Measurements from ENCODE around the gene FASLG.

The FASLG gene

GRCh38 chr1:172630056-172630818 lies 28.7 kb upstream of the FASLG start:
- DNase-seq (ENCODE audit: extremely low spot score) = no peak
- TF ChIP-seq CTCF (IDR thresholded peaks at IDR 0.05; ENCODE audit: control extremely low read depth, extremely low read depth, low read depth, missing control alignments) = no peak
- ChIA-PET POLR2A (no interaction called here), CTCF (interaction anchor here (1.3 kb wide), 1 partner anchor 12 kb away, joined by 3 read pairs; no protein-coding TSS in a partner anchor)

DNA sequence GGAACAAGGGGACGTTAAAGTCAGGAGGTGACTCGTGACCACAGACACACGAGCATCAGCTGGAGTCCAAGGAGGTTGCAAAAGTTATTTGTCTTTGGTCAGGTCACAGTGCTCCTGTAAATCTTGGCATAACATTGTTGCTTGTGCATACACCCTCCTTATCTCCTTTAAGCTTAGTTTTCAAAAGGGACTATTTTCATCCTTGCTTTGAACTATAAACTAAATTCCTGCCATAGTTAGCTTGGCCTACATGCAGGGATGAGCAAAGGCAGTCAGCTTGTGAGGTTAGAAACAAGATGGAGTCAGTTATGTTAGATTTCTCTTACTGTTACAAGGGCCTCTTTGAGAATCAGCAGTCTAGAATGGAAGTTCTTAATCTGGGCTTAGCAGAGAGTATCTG lies 28.0 kb upstream of the FASLG start:
- DNase-seq (ENCODE audit: extremely low spot score) = no peak
- ChIA-PET CTCF (interaction anchor here (1.3 kb wide), 1 partner anchor 12 kb away, joined by 3 read pairs; no protein-coding TSS in a partner anchor), POLR2A (no interaction called here)
- TF ChIP-seq CTCF (IDR thresholded peaks at IDR 0.05; ENCODE audit: control extremely low read depth, extremely low read depth, low read depth, missing control alignments) = no peak

DNA sequence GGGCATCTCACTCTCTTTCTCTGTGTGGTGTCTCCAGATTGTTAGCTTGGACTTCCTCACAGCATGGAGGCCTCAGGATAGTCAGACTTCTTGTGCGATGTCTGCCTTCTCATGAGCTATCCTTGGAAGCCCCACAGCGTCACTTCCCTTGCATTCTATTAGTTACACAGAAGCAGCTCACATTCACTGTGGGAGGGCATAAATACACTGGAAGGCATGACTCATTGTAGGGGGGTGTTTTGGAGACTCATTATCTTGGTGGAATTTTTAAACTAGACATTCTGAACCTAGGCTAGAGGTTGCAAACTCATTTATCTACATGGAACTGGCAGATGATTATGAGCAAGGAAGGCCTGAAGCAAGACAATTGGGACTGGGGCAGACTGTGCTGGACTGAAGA lies 21.4 kb upstream of the FASLG start:
- ChIA-PET CTCF (no interaction called here), POLR2A (no interaction called here)
- DNase-seq (ENCODE audit: extremely low spot score) = no peak
- TF ChIP-seq CTCF (IDR thresholded peaks at IDR 0.05; ENCODE audit: control extremely low read depth, extremely low read depth, low read depth, missing control alignments) = no peak

DNA sequence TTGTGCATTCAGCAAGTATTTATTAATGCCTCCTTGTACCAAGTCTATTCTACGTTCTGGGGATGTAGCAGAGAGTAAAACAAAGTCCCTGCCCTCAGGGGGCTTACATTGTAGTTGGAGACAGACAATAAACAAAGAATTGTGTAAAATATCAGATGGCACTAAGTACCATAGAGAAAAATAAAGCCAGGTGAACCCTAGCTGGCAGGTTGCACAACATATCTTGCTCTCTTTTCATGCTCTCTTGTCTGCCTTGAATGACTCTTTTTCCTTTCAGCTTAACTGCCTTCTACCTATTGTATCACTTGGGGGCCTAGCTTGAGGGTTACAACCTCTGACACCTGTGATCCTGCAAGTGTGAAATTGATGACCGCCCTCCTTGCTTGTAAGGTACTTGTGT lies 20.7 kb upstream of the FASLG start:
- ChIA-PET POLR2A (no interaction called here), CTCF (no interaction called here)
- DNase-seq (ENCODE audit: extremely low spot score) = no peak
- TF ChIP-seq CTCF (IDR thresholded peaks at IDR 0.05; ENCODE audit: control extremely low read depth, extremely low read depth, low read depth, missing control alignments) = no peak

DNA sequence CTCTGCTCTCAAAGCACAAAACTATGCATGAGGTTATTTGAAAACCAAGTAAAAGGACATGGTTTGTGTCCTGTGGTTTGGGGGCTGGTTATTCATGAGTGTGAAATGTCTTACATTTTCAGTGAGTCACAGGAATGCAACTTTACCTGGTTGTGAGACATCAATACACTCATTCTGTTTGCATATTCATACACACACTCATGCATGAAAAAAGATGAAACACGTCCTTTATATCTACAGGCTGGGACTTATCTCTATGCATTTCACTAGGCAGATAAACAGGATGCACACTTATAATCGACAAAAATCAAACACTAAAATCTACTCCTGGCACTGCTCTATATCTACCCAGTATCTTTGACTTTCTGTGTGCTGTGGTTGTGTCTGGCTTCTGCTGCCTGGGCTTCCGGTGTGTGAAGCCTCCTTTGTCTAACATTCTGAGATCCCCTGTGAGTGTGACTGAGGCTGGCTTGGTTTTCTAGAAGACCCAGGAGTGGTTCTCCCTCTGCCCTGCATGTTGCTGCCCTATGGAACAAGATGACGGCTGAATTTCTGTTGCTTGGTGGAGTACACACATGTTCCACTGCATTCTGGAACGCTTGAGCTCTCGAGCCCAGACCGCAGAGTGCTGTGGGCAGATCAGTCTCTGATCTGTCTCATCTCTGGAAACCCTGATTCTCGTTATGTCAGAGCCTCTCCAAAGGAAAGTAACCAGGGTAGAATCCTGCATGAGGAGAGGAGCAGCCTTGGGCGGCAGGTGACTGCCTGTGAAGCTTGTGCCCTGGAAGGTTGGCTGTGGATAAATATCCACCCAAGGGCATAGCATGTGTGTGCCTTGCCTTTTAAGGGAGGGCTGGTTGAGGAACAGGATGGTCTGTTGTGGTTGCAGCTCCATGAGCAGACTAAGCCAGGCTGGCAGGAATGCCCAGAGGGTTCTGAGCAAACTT lies 19.7 kb upstream of the FASLG start:
- CTCF ChIA-PET = interaction anchor here (0.9 to 1.5 kb wide), 6 partner anchors 10 to 140 kb away, joined by 3 to 6 read pairs (median 4); no protein-coding TSS in a partner anchor
- TF ChIP-seq CTCF (IDR thresholded peaks at IDR 0.05; ENCODE audit: control extremely low read depth, extremely low read depth, low read depth, missing control alignments) = no peak
- POLR2A ChIA-PET = no interaction called here
- peak; percentile 49 for DNase-seq (ENCODE audit: extremely low spot score)

DNA sequence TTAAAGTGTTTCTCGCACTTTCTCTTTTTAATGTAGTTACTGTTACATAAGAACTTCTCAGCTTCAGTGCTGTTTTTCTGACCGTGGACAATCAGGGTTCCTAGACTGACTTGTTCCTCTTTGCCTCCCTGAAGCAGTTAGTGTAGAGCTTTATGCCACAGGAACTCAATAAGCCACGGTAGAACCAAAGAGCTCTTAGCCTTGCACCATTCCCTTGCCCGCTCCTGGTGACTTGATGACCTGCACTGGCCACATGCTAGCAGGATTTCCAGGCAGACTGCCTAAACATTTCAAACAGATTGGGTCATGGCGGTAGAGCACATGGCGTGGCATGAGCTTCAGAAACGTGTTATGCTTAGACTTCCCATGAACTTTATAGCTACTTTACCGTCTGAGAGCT lies 18.8 kb upstream of the FASLG start:
- ChIA-PET POLR2A (no interaction called here), CTCF (interaction anchor here (0.5 to 1.5 kb wide), 6 partner anchors 11 to 166 kb away, joined by 3 to 4 read pairs (median 4); no protein-coding TSS in a partner anchor)
- TF ChIP-seq CTCF (IDR thresholded peaks at IDR 0.05; ENCODE audit: control extremely low read depth, extremely low read depth, low read depth, missing control alignments) = no peak
- DNase-seq (ENCODE audit: extremely low spot score) = no peak

Measured in GM10248 (cell line).